ENCODE data around the gene STMN3. TPM values are rescaled to one million over a fixed set of nuclear protein-coding genes. Genes with fewer than 3 reads are reported as not detected.

Gene STMN3
- total RNA-seq, 4 donors from 2014 or later = 53.7 to 84.0 (median 66.1) TPM

Small RNA genes within 50 kb of the gene (small RNA-seq; reads per million reads assigned to genes)
- gene TNFRSF6B = not detected

Other genes with a start within 250 kb of the STMN3 start
- under 1 TPM in 2 of 4 donors, not detected in 2; 0.11 to 0.27 TPM for gene KCNQ2, start 180.8 kb downstream of the STMN3 start, total RNA-seq
- 1 to 10 TPM in 3 of 4 donors, under 1 TPM in 1; 0.22 to 2.0 (median 1.3) TPM for gene EEF1A2, start 154.3 kb downstream of the STMN3 start, total RNA-seq
- 100 to 1,000 TPM in 3 of 4 donors, 10 to 100 TPM in 1; 82.0 to 226 (median 146) TPM for gene PPDPF, start 132.7 kb downstream of the STMN3 start, total RNA-seq
- under 1 TPM in 1 of 4 donors, not detected in 3; 0.11 TPM for gene PTK6, start 116.0 kb downstream of the STMN3 start, total RNA-seq
- gene SRMS, start 105.7 kb downstream of the STMN3 start, total RNA-seq = not detected
- under 1 TPM in 3 of 4 donors, not detected in 1; 0.39 to 0.89 (median 0.40) TPM for gene FNDC11, start 99.3 kb downstream of the STMN3 start, total RNA-seq
- 10 to 100 TPM; 24.3 to 45.5 (median 36.0) TPM for gene HELZ2, start 79.2 kb downstream of the STMN3 start, total RNA-seq
- gene GMEB2, start 26.3 kb downstream of the STMN3 start, total RNA-seq = 10 to 100 TPM; 23.1 to 34.9 (median 29.9) TPM
- 10 to 100 TPM; 14.1 to 87.4 (median 54.2) TPM for gene RTEL1, start 4.9 kb upstream of the STMN3 start, total RNA-seq
- 10 to 100 TPM in 2 of 4 donors, 1 to 10 TPM in 2; 6.7 to 15.5 (median 10.5) TPM for gene TNFRSF6B, start 43.2 kb upstream of the STMN3 start, total RNA-seq
- gene ARFRP1, start 54.6 kb upstream of the STMN3 start, total RNA-seq = 10 to 100 TPM; 43.6 to 52.1 (median 46.7) TPM
- gene ZGPAT, start 54.6 kb upstream of the STMN3 start, total RNA-seq = 10 to 100 TPM; 27.7 to 36.3 (median 30.0) TPM
- gene LIME1, start 83.2 kb upstream of the STMN3 start, total RNA-seq = 10 to 100 TPM in 2 of 4 donors, 1 to 10 TPM in 2; 8.7 to 25.0 (median 11.5) TPM
- 10 to 100 TPM; 26.0 to 55.9 (median 39.3) TPM for gene SLC2A4RG, start 86.4 kb upstream of the STMN3 start, total RNA-seq
- gene ZBTB46, start 177.8 kb upstream of the STMN3 start, total RNA-seq = 10 to 100 TPM; 15.9 to 39.9 (median 27.7) TPM
- not detected for gene ABHD16B, start 208.1 kb upstream of the STMN3 start, total RNA-seq
- gene TPD52L2, start 211.8 kb upstream of the STMN3 start, total RNA-seq = 10 to 100 TPM; 69.4 to 93.3 (median 89.6) TPM
- 10 to 100 TPM; 38.4 to 87.4 (median 75.1) TPM for gene DNAJC5, start 241.7 kb upstream of the STMN3 start, total RNA-seq

All from thyroid gland (tissue), 4 donors.